Measurements from ENCODE around the gene TAF15. TPM values are rescaled to one million over a fixed set of nuclear protein-coding genes. Genes with fewer than 3 reads are reported as not detected.
A peak's percentile ranks its signal among the peaks of the same experiment; 100 is the strongest.

TAF15 gene
- total RNA-seq, 1 experiment from 2014 or later: 17.8 TPM

DNA sequence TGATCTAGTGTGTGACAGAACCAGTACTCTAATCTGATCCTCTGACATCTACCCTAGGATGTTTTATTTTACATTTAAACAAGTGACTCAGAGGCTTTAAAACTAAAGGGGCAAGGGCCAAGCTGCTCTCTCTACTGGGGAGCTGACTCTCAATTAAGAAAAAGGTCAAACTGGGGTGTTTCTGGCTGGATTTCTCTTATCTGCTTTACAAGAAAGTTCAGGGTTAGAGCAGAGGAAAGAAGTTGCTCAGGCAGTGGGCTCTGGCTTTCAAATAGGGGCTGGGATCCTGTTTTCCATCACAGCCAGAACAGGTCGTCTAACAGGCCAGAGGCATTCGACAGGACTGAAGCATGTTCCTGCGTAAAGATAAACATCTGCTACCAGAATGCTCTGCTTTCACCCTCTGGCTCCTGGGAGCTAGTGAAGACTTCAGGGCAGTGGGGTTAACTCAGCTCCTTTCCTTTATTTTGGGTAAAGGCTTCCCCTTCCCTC is 22.3 kb upstream of the TAF15 start:
- no peak for DNase-seq (ENCODE audit: low spot score)

DNA sequence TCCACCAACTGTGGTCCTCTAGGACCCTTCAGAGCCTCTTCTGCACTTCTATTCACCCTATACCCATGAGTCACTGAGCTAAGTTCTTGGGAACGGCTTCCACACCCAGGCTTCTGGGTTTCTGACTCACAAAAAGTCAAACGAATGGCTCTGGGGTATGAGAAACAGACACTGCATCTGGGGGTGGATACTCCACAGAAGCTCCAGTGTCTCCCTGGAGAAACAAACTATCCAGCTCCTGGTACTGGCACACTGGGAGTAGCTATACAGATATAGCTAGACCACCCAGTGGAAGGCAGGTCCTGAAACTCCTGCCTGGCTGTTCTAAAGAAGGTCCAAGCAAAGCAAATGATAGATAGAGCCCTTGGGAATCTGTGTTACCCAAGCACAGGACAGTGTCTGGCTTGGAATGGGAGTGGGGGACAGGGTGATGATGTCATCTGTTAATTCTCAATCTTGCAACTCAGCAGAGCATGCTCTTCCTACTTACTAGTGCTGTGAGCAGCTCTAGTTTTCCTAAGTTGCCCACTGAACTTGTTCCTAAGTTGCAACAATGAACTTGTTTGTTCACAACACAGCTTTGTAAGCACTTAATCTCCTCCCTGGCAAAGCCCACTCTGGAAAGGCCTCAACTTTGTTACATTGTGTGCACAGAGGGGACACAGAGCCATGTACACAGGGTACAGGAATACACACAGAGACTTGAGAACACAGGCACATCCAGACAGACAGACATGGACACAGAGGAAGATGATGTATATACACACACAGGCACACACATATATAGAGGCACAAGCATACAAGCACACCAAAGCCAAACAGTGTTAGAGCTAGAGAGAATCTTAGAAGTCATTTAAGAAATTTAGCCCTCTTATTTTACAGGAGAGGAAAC is 20.6 kb upstream of the TAF15 start:
- DNase-seq (ENCODE audit: low spot score): no peak

GRCh38 chr17:35790841-35791240 is 18.4 kb upstream of the TAF15 start:
- DNase-seq (ENCODE audit: low spot score): no peak

DNA sequence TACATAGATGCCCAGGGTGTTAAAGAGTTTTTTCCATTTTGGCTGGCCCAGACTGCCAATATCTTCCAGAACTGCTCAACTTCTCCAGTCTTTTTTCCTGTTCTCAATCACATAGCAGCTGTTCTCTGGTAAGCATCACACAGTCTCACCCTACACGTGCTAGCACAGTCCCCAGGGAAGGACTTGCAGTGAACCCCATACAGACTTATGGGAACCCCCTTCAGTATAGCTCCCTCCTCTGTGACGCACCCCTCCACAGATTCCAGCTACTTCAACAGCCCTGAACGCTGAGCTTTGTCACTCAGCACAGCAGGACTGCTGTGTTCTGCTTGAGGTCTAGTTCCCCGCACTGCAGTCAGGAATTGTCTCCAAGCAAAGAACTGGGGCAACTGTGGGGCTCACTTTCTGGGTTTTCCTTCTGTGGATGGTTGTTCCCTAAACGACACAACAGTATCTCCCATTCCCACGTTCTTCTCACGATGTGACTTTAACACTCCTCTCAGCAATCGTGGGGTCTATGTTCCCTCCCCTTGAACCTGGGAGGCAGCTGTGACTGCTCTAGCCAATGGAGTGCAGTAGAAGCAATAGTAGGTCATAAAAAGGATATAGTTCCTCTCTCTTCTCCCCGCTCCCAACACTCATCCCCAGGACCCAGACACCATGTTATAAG is 17.5 kb upstream of the TAF15 start:
- no peak for DNase-seq (ENCODE audit: low spot score)

DNA sequence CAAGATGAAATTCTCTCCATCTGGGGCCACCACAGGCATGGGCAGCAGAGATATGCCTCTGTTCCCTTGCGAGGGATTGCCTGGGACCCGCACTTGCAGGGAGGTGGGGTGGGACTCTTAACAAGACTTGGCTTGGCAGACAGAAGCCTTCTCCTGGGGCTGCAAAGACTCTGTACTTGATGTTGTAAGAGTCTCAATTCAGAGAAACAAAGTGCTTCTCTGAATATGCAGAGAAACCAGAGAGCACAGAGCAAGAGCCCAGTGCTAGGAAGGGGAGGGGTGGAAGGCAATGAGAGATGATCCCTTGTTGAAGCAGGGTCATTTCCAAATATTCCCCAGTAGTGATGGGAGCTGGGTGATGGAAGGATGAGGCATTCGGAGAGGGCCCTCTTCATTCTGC is 16.0 kb upstream of the TAF15 start:
- no peak for DNase-seq (ENCODE audit: low spot score)

- DNase-seq (ENCODE audit: low spot score): no peak
These were observed 14.0 kb upstream of the TAF15 start, which contains the start of gene MMP28 for GRCh38 chr17:35795007-35795870. Gene MMP28, minus strand, starts transcription at chr17:35795641. Its CDS starts 264 bp downstream, at chr17:35795377.

DNA sequence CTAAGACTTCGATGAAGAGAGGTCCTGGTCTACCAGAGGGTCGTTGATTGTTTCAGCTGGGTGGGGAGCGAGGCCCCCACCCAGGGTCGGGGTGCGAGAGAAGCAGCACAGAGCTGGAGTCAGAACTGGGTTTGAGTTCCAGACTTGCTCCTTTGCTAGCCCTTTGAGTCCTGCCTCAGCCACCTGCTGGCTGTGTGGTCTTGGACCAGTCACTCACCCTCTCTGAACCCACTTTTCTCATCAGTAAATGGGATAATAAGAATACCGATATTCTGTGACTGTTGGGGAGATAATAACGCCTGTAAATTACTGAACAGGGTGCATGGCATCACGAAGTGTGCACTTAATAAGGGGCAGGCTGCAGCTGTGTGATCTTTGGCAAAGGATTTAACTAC is 13.4 kb upstream of the TAF15 start:
- DNase-seq (ENCODE audit: low spot score): no peak

DNA sequence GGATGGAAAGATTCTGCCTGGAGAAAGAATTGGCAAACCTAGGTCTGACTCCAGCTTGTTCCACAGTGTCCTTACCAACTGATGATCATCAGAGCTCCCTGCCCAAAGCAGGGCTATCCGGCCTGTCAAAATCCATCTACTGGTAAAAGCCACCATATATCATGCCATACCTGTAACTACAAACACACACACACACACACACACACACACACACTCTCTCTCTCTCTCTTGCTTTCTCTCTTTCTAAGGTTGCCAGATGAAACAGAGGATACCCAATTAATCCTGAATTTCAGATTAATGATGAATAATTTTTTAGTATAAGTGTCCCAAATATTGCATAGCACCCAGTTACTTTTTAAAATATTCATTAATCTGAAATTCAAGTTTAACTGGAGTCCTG is 12.3 kb upstream of the TAF15 start:
- no peak for DNase-seq (ENCODE audit: low spot score)

DNA sequence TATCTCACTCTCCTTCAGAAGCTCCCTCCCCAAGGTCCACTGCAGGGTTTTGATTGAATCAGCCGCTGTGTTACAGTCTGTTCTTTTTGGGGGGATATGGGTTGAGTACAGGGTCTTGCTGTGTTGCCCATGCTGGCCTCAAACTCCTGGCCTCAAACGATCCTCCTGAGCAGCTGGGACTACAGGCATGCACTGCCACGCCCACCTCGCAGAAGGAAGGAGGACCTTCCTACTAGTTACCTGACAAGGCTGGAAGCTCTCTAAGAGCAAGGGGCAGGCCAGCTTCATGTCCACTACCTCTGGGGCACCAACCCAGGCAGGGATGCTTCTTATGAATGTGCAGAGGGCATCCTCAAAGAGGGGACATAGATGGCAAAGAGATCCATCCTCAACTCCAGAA is 11.9 kb upstream of the TAF15 start:
- no peak for DNase-seq (ENCODE audit: low spot score)

DNA sequence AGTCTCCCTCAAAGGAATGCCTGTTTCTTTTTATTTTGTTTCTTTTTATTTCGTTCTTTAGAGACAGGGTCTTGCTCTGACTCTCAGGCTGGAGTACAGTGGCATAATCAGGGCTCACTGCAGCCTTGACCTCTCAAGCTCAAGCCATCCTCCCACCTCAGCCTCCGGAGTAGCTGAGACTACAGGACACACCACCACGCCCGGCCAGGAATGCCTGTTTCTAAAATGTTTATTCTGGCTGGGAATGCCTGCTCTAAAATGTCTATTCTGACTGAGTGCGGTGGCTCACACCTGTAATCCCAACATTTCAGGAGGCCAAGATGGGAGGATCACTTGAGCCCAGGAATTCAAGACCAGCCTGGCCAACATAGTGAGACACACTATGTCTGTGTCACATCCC is 11.4 kb upstream of the TAF15 start:
- no peak for DNase-seq (ENCODE audit: low spot score)

DNA sequence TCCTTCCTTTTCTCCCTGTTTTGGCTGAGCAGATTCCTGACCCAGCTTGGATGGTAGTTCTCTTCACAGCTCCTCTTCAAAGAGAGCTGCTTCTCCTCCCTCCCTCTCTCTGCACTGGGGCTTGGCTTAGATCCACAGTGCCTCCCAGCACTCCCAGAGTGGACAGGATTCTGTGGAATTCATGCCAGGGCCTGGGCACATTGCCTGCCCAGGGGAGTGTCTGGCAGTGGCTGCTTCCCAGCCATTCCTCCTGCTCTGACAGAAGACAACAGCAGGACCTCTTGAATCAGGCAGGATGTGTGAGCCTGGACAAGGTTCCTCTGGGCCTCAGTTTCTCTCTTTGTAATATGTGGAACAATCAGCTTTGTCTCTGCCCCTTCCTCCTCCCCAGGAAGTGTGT is 9.3 kb upstream of the TAF15 start:
- DNase-seq (ENCODE audit: low spot score): peak; percentile 83

- peak; percentile 49 for DNase-seq (ENCODE audit: low spot score)
These were observed 7.6 kb upstream of the TAF15 start for GRCh38 chr17:35801583-35802224.

DNA sequence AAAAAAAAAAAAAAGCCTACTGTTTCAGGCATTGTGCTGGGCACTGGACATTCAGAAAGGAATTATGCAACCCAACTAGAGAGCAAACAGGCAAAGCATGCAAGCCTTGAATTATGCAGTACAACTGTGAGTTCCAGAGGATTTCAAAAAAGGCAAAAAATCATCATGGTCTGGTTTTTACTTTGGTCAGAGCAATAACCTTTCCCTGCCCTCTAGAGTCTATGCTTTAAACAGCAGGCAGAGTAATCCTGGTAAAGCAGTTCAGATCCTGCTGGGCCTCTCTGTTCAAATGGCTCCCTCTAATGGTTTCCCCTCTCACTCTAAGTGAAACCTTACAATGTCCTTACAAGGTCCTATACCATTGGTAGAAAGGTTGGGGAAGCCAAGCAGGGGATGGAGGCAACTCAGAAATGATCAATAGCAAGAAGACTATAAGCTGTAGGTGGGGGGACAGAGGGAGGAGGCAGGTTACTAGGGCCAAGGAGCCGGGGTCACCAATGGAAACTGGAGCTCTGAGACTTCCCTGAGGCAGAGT is 4.6 kb upstream of the TAF15 start:
- peak; percentile 88 for DNase-seq (ENCODE audit: low spot score)

DNA sequence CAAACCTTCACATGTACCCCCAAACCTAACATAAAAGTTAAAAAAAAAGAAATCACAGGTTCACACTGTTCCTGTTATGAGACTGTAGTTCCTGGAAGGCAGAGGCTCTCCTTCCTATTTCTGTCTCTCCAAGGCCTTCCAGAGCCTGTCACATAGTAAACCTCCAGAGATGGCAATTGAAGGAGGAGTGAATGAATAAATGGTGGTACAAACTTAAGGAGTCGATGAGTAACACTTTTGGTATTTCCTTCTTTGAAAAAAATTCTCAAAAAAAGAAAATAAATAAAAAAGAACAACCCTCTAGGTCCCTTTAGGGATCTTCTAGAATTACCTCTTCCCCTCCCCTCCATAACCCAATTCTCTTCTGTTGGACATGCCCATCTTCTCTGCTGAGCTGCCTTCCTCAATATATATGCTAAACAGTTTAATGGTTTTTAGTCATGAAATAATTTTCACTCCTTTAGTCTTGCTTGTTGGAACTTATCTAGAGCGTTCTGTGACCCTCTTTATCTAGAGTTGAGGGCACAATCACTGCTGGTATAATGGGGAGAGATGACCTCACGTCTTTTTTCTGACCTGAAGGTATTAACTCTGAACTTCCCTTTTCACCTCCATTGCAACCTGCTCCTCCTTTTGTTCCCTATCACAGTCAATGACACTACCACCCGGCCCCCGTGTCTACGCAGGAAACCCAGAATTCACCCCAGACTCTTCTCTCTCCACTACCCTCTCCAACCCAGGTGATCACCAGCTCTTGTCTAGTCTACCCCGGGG is 1.7 kb upstream of the TAF15 start:
- DNase-seq (ENCODE audit: low spot score): no peak

DNA sequence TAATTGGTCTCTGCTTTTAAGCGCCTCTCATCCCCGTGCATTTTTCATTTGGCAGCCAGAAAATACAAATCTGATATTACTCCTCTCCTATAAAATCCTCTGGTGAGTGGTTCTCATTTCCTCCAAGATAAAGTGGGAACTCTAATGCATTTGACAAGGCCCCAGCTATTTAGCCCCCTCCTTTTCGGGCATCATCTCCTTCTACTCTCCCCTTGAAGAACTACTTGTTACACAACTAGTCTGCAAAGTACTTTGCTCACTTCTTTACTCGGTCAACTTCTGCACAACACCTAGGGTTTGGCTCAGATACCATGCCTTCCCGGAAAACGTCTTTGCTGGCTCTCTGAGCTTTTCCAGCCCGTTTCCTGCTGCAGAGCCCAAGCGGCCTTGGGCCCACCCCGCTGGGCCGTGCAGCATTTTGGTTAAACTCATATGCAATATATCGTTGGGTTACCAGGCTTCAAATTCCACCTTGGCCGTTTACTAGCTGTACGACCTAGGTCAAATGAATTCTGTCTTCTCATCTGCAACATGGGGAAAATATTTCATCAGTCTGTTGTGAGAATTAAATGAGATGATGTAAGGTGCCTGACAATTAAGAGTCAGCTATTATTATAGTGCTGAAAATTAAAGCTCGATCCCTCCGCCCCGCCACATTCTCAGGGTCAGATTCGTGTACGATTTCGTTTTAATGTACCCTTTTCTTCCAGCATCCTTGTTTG is 883 bp upstream of the TAF15 start:
- peak; percentile 22 for DNase-seq (ENCODE audit: low spot score)

- DNase-seq (ENCODE audit: low spot score): no peak
These were observed 674 bp downstream of the TAF15 start for GRCh38 chr17:35809855-35810461.

DNA sequence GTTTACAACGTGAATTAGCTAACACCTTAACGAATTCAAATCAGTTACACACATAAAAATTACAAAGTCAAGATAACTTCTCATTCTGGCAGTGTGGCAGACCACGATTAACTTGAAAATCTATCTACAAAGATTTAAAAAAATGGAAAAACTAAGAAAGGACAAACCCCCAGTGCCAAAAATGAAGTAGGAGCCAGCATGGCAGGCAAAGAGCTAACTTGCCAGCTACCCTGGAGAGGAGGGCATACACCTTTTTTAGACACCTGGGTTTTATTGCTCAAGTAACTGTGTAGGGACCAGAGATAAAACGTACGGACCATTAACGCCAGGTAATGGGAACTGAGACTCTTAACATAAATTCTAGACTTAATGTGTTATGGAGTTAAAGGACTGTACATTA is 2.5 kb downstream of the TAF15 start:
- DNase-seq (ENCODE audit: low spot score): no peak

GRCh38 chr17:35812456-35812855 is 3.2 kb downstream of the TAF15 start:
- DNase-seq (ENCODE audit: low spot score): no peak

- DNase-seq (ENCODE audit: low spot score): no peak
These were observed 7.4 kb downstream of the TAF15 start for GRCh38 chr17:35816723-35817122.
